Caki2 (cell line): ENCODE measurements around the gene CKMT1A. TPM values are rescaled to one million over a fixed set of nuclear protein-coding genes. Genes with fewer than 3 reads are reported as not detected.
"Not testable (repeated sequence)": the region's sequence is repeated elsewhere in the genome, so short reads cannot be mapped to it uniquely, and the experiment has no call there.

Source experiments
- DNase-seq: peaks from one replicate; pipeline ENCODE4 v3.0.0-alpha.2; 2015; ENCODE audit warnings: low read depth
- in situ Hi-C: cut with HindIII; loops from 2 replicates; pipeline ENCODE4 v1.10.0; 2016; ENCODE audit warnings: low sequenced_read_pairs, low pct_unique_long_range_greater_than_20kb, mixed read lengths
- total RNA-seq: library from RNA; depleted of rRNA; stranded (reverse); fragments of >200 nt; shearing (Covaris generic); gene quantifications from 2 replicates; pipeline ENCODE4 v1.2.3, GENCODE V29; 2014; ENCODE audit warnings: low replicate concordance; rRNA removed

CKMT1A gene
- 0.78 TPM in 1 of 2 replicates, not detected in the other for total RNA-seq

- in situ Hi-C loops, DNase-seq: not testable (repeated sequence)
Observed at GRCh38 chr15:43693148-43694022, at the start of gene CKMT1A. Gene CKMT1A, plus strand, starts transcription at chr15:43693859. Its CDS starts 192 bp downstream, at chr15:43694051.

- DNase-seq: no peak
- in situ Hi-C loops: no loop called here
Observed at GRCh38 chr15:43648649-43649429, 44.8 kb upstream of the CKMT1A start, which contains the start of gene CATSPER2. Gene CATSPER2, minus strand, starts transcription at chr15:43648844. Its CDS starts 783 bp downstream, at chr15:43648061.

- DNase-seq, in situ Hi-C loops: not testable (repeated sequence)
Observed at GRCh38 chr15:43649430-43649926, 44.2 kb upstream of the CKMT1A start.

- DNase-seq, in situ Hi-C loops: not testable (repeated sequence)
Observed at GRCh38 chr15:43659727-43660126, 33.9 kb upstream of the CKMT1A start.

- DNase-seq, in situ Hi-C loops: not testable (repeated sequence)
Observed at GRCh38 chr15:43662293-43662692, 31.4 kb upstream of the CKMT1A start.

GRCh38 chr15:43663333-43663732, 30.3 kb upstream of the CKMT1A start:
- in situ Hi-C loops, DNase-seq: not testable (repeated sequence)

- DNase-seq, in situ Hi-C loops: not testable (repeated sequence)
Observed at GRCh38 chr15:43666177-43666576, 27.5 kb upstream of the CKMT1A start.

- DNase-seq, in situ Hi-C loops: not testable (repeated sequence)
Observed at GRCh38 chr15:43674175-43674574, 19.5 kb upstream of the CKMT1A start.

- DNase-seq, in situ Hi-C loops: not testable (repeated sequence)
Observed at GRCh38 chr15:43689604-43690301, 3.9 kb upstream of the CKMT1A start.

GRCh38 chr15:43692679-43693078, 980 bp upstream of the CKMT1A start:
- in situ Hi-C loops, DNase-seq: not testable (repeated sequence)

GRCh38 chr15:43702174-43702573, 8.5 kb downstream of the CKMT1A start:
- DNase-seq: no peak
- in situ Hi-C loops: no loop called here

GRCh38 chr15:43702701-43703424, 9.2 kb downstream of the CKMT1A start:
- DNase-seq: no peak
- in situ Hi-C loops: no loop called here

- in situ Hi-C loops, DNase-seq: not testable (repeated sequence)
Observed at GRCh38 chr15:43710431-43711131, 16.9 kb downstream of the CKMT1A start.

GRCh38 chr15:43723151-43723550, 29.5 kb downstream of the CKMT1A start:
- DNase-seq: no peak
- in situ Hi-C loops: no loop called here

GRCh38 chr15:43726306-43726705, 32.6 kb downstream of the CKMT1A start:
- DNase-seq, in situ Hi-C loops: not testable (repeated sequence)

GRCh38 chr15:43728053-43728725, 34.5 kb downstream of the CKMT1A start:
- DNase-seq, in situ Hi-C loops: not testable (repeated sequence)
